Trophoblast cell (in vitro differentiated cells and primary cell): ENCODE data around the gene TAF13.
"Not testable (repeated sequence)": the region's sequence is repeated elsewhere in the genome, so short reads cannot be mapped to it uniquely, and the experiment has no call there.

Source experiments
- DNase-seq, 2 donors: peaks; one replicate each; pipeline ENCODE4 v3.0.0-alpha.2; 2016
- H2AFZ ChIP-seq: 2 replicates; pipeline ENCODE4 v1.6.1; 2013; ENCODE audit warnings: low read length, moderate library complexity, mild to moderate bottlenecking; ENCODE audit not compliant: insufficient read depth, poor library complexity
- H2AK5ac ChIP-seq: 2 replicates; pipeline ENCODE4 v1.6.1; 2013; ENCODE audit warnings: mild to moderate bottlenecking, low read length
- H2BK120ac ChIP-seq: 2 replicates; pipeline ENCODE4 v1.6.1; 2013; ENCODE audit warnings: low read length, mild to moderate bottlenecking, moderate library complexity; ENCODE audit not compliant: insufficient read depth, poor library complexity
- H2BK12ac ChIP-seq: 2 replicates; pipeline ENCODE4 v1.6.1; 2013; ENCODE audit warnings: mild to moderate bottlenecking, low read length, moderate library complexity
- H2BK5ac ChIP-seq: 2 replicates; pipeline ENCODE4 v1.6.1; 2013; ENCODE audit warnings: low read length, low read depth, moderate library complexity, mild to moderate bottlenecking; ENCODE audit not compliant: poor library complexity
- H3K14ac ChIP-seq: 2 replicates; pipeline ENCODE4 v1.6.1; 2013; ENCODE audit warnings: mild to moderate bottlenecking, low read length
- H3K18ac ChIP-seq: 2 replicates; pipeline ENCODE4 v1.6.1; 2013; ENCODE audit warnings: mild to moderate bottlenecking, low read length
- H3K23ac ChIP-seq: 2 replicates; pipeline ENCODE4 v1.6.1; 2013; ENCODE audit warnings: low read length
- H3K27ac ChIP-seq: 2 replicates; pipeline ENCODE4 v1.5.1; 2013; ENCODE audit warnings: low read depth, mild to moderate bottlenecking, inconsistent platforms, low read length, moderate library complexity
- H3K27me3 ChIP-seq: 2 replicates; pipeline ENCODE4 v1.6.1; 2013; ENCODE audit warnings: inconsistent platforms, mild to moderate bottlenecking, low read length, moderate library complexity; ENCODE audit not compliant: insufficient read depth
- H3K36me3 ChIP-seq, 2 experiments: 1 replicate in 1 of 2; 2 replicates in 1 of 2; pipeline ENCODE4 v1.6.1; 2013; ENCODE audit warnings: low read length in 2 of 2, mild to moderate bottlenecking in 2 of 2, moderate library complexity in 1 of 2; ENCODE audit not compliant: insufficient read depth in 2 of 2, control insufficient read depth in 1 of 2
- H3K4ac ChIP-seq: 2 replicates; pipeline ENCODE4 v1.6.1; 2013; ENCODE audit warnings: low read depth, mild to moderate bottlenecking, low read length, moderate library complexity
- H3K4me1 ChIP-seq, 2 experiments: 1 replicate in 1 of 2; 2 replicates in 1 of 2; pipeline ENCODE4 v1.6.1; 2013; ENCODE audit warnings: low read length in 2 of 2, mild to moderate bottlenecking in 2 of 2, moderate library complexity in 1 of 2; ENCODE audit not compliant: insufficient read depth in 2 of 2, control insufficient read depth in 1 of 2
- H3K4me2 ChIP-seq: 2 replicates; pipeline ENCODE4 v1.6.1; 2013; ENCODE audit warnings: inconsistent platforms, mild to moderate bottlenecking, low read length, moderate library complexity
- H3K4me3 ChIP-seq: 2 replicates; pipeline ENCODE4 v1.5.1; 2013; ENCODE audit warnings: mild to moderate bottlenecking, low read depth, low read length, inconsistent platforms
- H3K79me1 ChIP-seq: one replicate; pipeline ENCODE4 v1.6.1; 2013; ENCODE audit warnings: low read length
- H3K79me2 ChIP-seq: 2 replicates; pipeline ENCODE4 v1.6.1; 2013; ENCODE audit warnings: low read length, mild to moderate bottlenecking; ENCODE audit not compliant: control insufficient read depth, insufficient read depth, poor library complexity
- H3K9ac ChIP-seq: 2 replicates; pipeline ENCODE4 v1.6.1; 2013; ENCODE audit warnings: mild to moderate bottlenecking, low read length
- H3K9me3 ChIP-seq: 2 replicates; pipeline ENCODE4 v1.6.1; 2013; ENCODE audit warnings: low read depth, mild to moderate bottlenecking, control low read depth, inconsistent platforms, low read length; ENCODE audit not compliant: insufficient read depth
- H4K12ac ChIP-seq: 2 replicates; pipeline ENCODE4 v1.6.1; 2013; ENCODE audit warnings: low read depth, mild to moderate bottlenecking, low read length, moderate library complexity
- H4K8ac ChIP-seq: 2 replicates; pipeline ENCODE4 v1.6.1; 2013; ENCODE audit warnings: low read depth, mild to moderate bottlenecking, low read length, moderate library complexity
- H4K91ac ChIP-seq: one replicate; pipeline ENCODE4 v1.6.1; 2013; ENCODE audit warnings: low read depth, mild to moderate bottlenecking, low read length, moderate library complexity
- WGBS: extraction: QIAGEN DNeasy Blood & Tissue Kit; methylation state at CpG from one replicate; pipeline ENCODE4 v1.1.7; 2013; ENCODE audit warnings: missing lambda C conversion rate; ENCODE audit not compliant: insufficient read length, insufficient coverage; ENCODE audit errors: extremely low coverage; 5-methylcytosine and 5-hydroxymethylcytosine counted together

Gene TAF13

GRCh38 chr1:109056064-109056463 lies 19.7 kb downstream of the TAF13 start:
- Histone ChIP-seq H3K4me3 (no peak overlapping the region), H4K8ac (no peak overlapping the region), H3K27me3 (no peaks in the 10 kb centered on the region), H2AK5ac (no peak overlapping the region), H3K9me3 (no peaks in the 10 kb centered on the region), H3K36me3 (no peaks in the 10 kb centered on the region), H4K91ac (no peak overlapping the region), H3K23ac (no peak overlapping the region), H3K27ac (no peak overlapping the region), H3K18ac (no peak overlapping the region), H3K4me2 (no peak overlapping the region), H3K4me1 (no peaks in the 10 kb centered on the region), H3K4ac (no peak overlapping the region), H2BK12ac (no peak overlapping the region), H2AFZ (no peak overlapping the region), H2BK5ac (no peak overlapping the region), H3K9ac (no peak overlapping the region), H4K12ac (no peak overlapping the region), H3K79me1 (no peaks in the 10 kb centered on the region), H2BK120ac (no peak overlapping the region), H3K14ac (no peak overlapping the region), H3K79me2 (no peaks in the 10 kb centered on the region)
- DNase-seq, result no peak
- no CpG with 5 or more reads among the region's 3 CpGs for WGBS

GRCh38 chr1:109052145-109052544 lies 23.7 kb downstream of the TAF13 start:
- H3K4ac ChIP-seq, H3K18ac ChIP-seq, H3K9me3 ChIP-seq, H4K8ac ChIP-seq, DNase-seq, H2BK120ac ChIP-seq, H3K79me1 ChIP-seq, H4K91ac ChIP-seq, H3K4me2 ChIP-seq, H3K27ac ChIP-seq, H3K79me2 ChIP-seq, H4K12ac ChIP-seq, H3K27me3 ChIP-seq, H2AK5ac ChIP-seq, H3K23ac ChIP-seq, H3K4me3 ChIP-seq, H2BK12ac ChIP-seq, H3K4me1 ChIP-seq, H3K9ac ChIP-seq, H2AFZ ChIP-seq, H2BK5ac ChIP-seq, H3K14ac ChIP-seq, H3K36me3 ChIP-seq: not testable (repeated sequence)
- WGBS, result no CpG with 5 or more reads among the region's 3 CpGs

DNA sequence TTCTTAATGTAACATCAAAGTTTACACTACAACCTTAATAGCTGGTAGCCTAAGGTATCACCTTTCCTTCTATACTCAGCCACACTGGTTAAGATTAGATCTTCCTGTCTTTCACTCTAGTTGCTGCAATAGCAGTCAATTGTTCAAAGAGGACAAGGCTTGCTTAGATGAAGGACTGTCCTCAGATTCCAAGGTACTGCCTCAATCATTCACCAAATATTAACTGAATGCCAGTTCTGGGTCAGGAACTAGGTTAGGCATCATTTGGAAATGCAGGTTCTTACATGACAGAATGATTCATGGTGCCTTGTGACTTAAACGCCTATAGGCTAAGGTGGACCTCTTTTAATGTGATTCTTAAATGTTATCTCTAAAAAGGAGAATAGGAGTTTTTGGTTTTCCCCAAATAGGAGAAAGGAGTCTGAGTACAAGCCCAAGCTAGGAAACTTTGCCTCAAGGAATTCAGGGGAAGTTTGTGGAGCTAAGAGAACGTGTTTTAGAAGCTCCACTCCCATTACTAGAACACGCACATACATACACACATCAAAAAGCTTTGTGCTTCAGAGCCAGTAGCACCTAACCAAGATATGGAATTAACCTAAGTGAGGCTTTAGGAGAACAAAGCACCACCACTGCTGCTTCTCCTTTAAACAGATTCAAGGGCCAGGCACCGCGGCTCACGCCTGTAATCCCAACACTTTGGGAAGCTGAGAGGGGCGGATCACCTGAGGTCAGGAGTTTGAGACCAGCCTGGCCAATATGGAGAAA lies 25.4 kb downstream of the TAF13 start:
- no peak overlapping the region for H3K23ac ChIP-seq

GRCh38 chr1:109048335-109048734 lies 27.5 kb downstream of the TAF13 start:
- H3K9me3 ChIP-seq, result no peaks in the 10 kb centered on the region
- WGBS, result no CpG with 5 or more reads among the region's 2 CpGs
- no peak for DNase-seq

More for the DNA sequence above, 25.4 kb downstream of the TAF13 start:
- Histone ChIP-seq H4K12ac (no peak overlapping the region), H2BK120ac (no peak overlapping the region), H3K4ac (no peak overlapping the region), H3K18ac (no peak overlapping the region), H4K8ac (no peak overlapping the region), H3K27ac (no peak overlapping the region), H2BK12ac (no peak overlapping the region), H4K91ac (no peak overlapping the region), H3K9me3 (no peaks in the 10 kb centered on the region), H3K14ac (no peak overlapping the region), H3K4me3 (no peak overlapping the region), H3K4me1 (no peaks in the 10 kb centered on the region), H2AK5ac (no peak overlapping the region), H3K27me3 (no peaks in the 10 kb centered on the region), H3K79me1 (no peaks in the 10 kb centered on the region), H3K9ac (no peak overlapping the region), H3K36me3 (no peaks in the 10 kb centered on the region), H3K79me2 (no peaks in the 10 kb centered on the region), H3K4me2 (no peak overlapping the region), H2AFZ (no peak overlapping the region), H2BK5ac (no peak overlapping the region)
- DNase-seq, result peak; percentile 46 to 85
- WGBS, result no CpG with 5 or more reads among the region's 7 CpGs

More at GRCh38 chr1:109048335-109048734, 27.5 kb downstream of the TAF13 start:
- Histone ChIP-seq H2BK120ac (no peak overlapping the region), H4K91ac (no peak overlapping the region), H3K27ac (no peak overlapping the region), H2BK5ac (no peak overlapping the region), H3K4me3 (no peak overlapping the region), H3K4me2 (no peak overlapping the region), H3K9ac (no peak overlapping the region), H3K4me1 (no peaks in the 10 kb centered on the region), H2BK12ac (no peak overlapping the region), H3K27me3 (no peaks in the 10 kb centered on the region), H3K36me3 (no peaks in the 10 kb centered on the region), H3K79me1 (no peaks in the 10 kb centered on the region), H2AFZ (no peak overlapping the region), H3K23ac (no peak overlapping the region), H3K14ac (no peak overlapping the region), H2AK5ac (no peak overlapping the region), H3K79me2 (no peaks in the 10 kb centered on the region), H4K12ac (no peak overlapping the region), H3K4ac (no peak overlapping the region), H4K8ac (no peak overlapping the region), H3K18ac (no peak overlapping the region)
